Measurements from ENCODE around the gene UNC5A. TPM values are rescaled to one million over a fixed set of nuclear protein-coding genes. Genes with fewer than 3 reads are reported as not detected.
A peak's percentile ranks its signal among the peaks of the same experiment; 100 is the strongest.

The UNC5A gene
- total RNA-seq, 4 donors from 2014 or later, result 0.48 TPM; not detected in 3

DNA sequence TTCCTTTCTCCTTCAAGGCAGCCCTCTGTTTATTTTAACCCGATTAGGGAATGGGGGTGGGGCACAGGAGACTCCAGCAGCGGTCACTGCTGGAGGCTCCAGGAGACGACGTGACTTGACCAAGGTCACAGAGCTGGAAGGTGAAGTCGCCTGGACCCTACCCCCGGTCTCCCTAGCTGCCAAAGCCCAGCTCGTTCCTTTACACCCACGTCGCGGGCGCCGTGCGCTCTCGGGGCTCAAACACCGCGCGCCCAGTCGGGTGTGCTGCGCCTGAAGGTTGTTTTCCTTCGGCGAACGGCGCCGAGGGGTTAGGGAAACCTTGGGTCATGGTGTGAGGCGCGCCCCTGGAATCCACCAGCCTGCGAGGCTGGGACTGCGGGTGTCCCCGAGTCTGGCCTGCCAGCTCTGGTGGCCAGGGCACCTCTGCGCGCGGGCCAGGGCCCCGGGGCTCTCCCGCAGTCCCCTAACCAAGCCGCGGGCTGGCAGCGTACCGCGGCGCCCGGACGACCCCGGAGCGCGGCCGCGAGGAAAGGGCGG, 747 bp upstream of the UNC5A start:
- Histone ChIP-seq H3K4me3 (peak overlapping the region in 1 of 2 donors; percentile 2), H3K36me3 (no peaks in the 10 kb centered on the region), H3K27ac (no peak overlapping the region), H3K9me3 (no peaks in the 10 kb centered on the region), H3K27me3 (peaks cover 0 to 11% of the 10 kb centered on the region in 2 donors), H3K4me1 (peaks cover 0 to 9% of the 10 kb centered on the region in 2 donors)
- intact Hi-C loops (cut with DNase I; ENCODE audit: low total_unique reads), result no loop called here
- DNase-seq, result no peak
- TF ChIP-seq POLR2A (IDR thresholded peaks at IDR 0.05) (no peak), CTCF (IDR thresholded peaks at IDR 0.05) (no peak)

GRCh38 chr5:176810687-176811501, 535 bp downstream of the UNC5A start:
- DNase-seq, result no peak
- peaks cover 0 to 9% of the 10 kb centered on the region in 2 donors for H3K4me1 ChIP-seq
- H3K4me3 ChIP-seq, result no peak overlapping the region
- no peak overlapping the region for H3K27ac ChIP-seq
- H3K27me3 ChIP-seq, result peaks cover 0 to 11% of the 10 kb centered on the region in 2 donors
- TF ChIP-seq CTCF (IDR thresholded peaks at IDR 0.05), result no peak
- no peak for TF ChIP-seq POLR2A (IDR thresholded peaks at IDR 0.05)
- no peaks in the 10 kb centered on the region for H3K36me3 ChIP-seq
- intact Hi-C loops (cut with DNase I; ENCODE audit: low total_unique reads), result no loop called here
- H3K9me3 ChIP-seq, result no peaks in the 10 kb centered on the region

DNA sequence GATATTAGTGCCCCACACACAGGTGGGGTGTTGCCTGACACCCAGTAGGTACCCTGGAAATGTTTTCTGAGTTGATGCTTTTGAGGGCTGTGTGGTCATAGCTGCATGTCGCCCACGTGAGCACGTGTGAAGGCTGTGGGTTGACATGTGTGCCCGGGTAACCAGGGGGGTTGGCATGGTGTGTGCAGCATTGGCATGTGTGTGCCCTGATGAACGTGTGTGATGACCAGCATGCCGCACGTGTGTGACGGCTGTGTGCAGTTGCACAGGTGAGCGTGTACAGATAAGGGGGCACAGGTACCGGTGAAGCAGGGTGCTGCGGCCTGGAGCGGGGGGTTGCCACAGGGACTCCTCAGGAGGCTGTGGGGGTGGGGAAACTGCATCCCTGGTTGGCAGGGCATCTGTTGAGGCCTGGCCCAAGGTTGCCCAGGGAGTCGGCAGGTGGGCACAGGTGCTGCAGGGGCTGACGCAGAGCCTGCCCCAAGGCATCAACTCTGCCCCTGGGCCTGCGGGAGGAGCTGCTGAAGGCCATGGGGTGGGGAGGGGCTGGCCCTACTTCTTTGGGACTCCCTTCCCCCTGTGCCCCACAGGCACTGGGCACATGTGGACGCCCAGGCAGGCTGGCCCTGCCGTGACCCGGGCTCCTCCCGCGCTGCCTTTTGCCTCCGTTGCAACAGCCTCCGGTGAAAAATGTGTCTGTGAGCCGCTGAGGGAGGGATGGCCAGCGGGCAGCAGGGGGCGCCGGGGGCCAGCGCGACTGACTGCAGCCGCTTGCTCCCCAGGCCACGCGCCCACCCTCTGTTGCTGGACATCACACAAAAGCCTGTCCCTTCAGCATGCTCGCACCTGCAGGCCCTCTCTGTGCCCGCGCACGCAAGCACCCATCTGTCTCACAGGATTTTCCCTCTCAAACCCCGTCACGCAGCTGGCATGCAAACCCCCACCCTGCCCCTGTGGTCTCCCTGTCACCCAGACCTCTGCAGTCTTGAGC, 2.2 kb downstream of the UNC5A start:
- Histone ChIP-seq H3K27me3 (peaks cover 0 to 15% of the 10 kb centered on the region in 2 donors), H3K4me3 (no peak overlapping the region), H3K36me3 (no peaks in the 10 kb centered on the region), H3K4me1 (peaks cover 0 to 11% of the 10 kb centered on the region in 2 donors), H3K9me3 (no peaks in the 10 kb centered on the region), H3K27ac (no peak overlapping the region)
- no peak for TF ChIP-seq POLR2A (IDR thresholded peaks at IDR 0.05)
- no peak for TF ChIP-seq CTCF (IDR thresholded peaks at IDR 0.05)
- intact Hi-C loops (cut with DNase I; ENCODE audit: low total_unique reads), result no loop called here
- DNase-seq, result no peak

DNA sequence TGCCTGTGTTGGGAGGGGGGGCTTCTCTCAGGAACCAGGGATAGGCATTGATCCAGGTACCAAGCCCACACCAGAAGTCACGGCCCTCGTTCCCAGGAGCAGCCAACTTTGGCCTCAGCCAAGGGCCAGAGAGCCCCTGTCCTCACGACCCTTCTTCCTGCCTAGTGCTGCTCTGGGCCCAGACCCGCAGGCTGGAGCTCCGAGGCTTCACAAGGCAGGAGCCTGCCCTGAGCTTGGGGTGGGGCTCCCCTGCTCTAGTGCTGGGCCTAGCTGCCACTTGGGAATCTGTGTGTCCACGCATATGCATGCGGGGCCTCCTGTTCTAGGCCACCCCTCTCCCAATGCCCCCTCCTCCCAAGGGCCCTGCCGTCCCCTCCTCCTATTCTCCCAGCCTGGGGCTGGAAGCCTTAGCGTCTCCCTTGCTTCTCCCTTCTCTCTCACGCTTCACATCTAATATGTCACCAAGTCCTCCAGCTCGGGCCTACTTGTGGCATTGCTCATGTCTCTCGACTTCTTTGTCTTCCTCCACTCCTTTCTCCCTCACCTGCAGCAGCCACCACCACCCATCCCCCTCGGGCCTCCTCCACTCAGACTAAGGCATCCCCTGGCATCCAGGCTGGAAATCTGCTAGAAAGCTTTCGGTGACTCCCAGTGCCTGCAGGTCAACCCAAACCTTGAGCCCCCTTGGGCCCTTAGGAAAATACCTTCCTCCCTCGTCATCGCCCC, 3.4 kb downstream of the UNC5A start:
- no peaks in the 10 kb centered on the region for H3K9me3 ChIP-seq
- DNase-seq, result no peak
- no peak overlapping the region for H3K27ac ChIP-seq
- peaks cover 0 to 15% of the 10 kb centered on the region in 2 donors for H3K4me1 ChIP-seq
- H3K4me3 ChIP-seq, result no peak overlapping the region
- peaks cover 0 to 16% of the 10 kb centered on the region in 2 donors for H3K27me3 ChIP-seq
- intact Hi-C loops (cut with DNase I; ENCODE audit: low total_unique reads), result no loop called here
- no peaks in the 10 kb centered on the region for H3K36me3 ChIP-seq
- TF ChIP-seq POLR2A (IDR thresholded peaks at IDR 0.05) (no peak), CTCF (IDR thresholded peaks at IDR 0.05) (no peak)

Data from uterus (tissue), 4 donors.